GM12891 (cell line): ENCODE results near the gene TPK1.

ENCODE experiments used
- DNase-seq: peaks from one replicate; pipeline ENCODE4 v3.0.0; 2011; ENCODE audit warnings: low spot score; ENCODE audit not compliant: insufficient read length
- FAIRE-seq: peaks from 2 replicates; lab custom pipeline; 2011; peaks lifted over from hg19 to GRCh38; lab: Jason Lieb, UNC
- PAX5 ChIP-seq: IDR thresholded peaks from 2 replicates; pipeline ENCODE4 v1.6.1; 2011; ENCODE audit warnings: low read length, moderate library complexity, mild to moderate bottlenecking; ENCODE audit not compliant: insufficient read depth, severe bottlenecking
- POLR2A ChIP-seq: IDR thresholded peaks from 2 replicates; pipeline ENCODE4 v1.6.1; 2011; ENCODE audit warnings: low read depth, low read length, control low read depth
- POLR2AphosphoS5 ChIP-seq: IDR thresholded peaks from 2 replicates; pipeline ENCODE4 v1.6.1; 2011; ENCODE audit warnings: low read depth, low read length, control low read depth
- POU2F2 ChIP-seq: IDR thresholded peaks from 2 replicates; pipeline ENCODE4 v1.6.1; 2011; ENCODE audit warnings: low read depth, mild to moderate bottlenecking, control low read depth, low read length, moderate library complexity
- SPI1 ChIP-seq: IDR thresholded peaks from 2 replicates; pipeline ENCODE4 v1.6.1; 2011; ENCODE audit warnings: low read depth, low read length, control low read depth
- TAF1 ChIP-seq: IDR thresholded peaks from 2 replicates; pipeline ENCODE4 v1.6.1; 2011; ENCODE audit warnings: low read depth, low read length, control low read depth

The TPK1 gene

GRCh38 chr7:144524271-144524670 is 311.6 kb downstream of the TPK1 start:
- FAIRE-seq: no peak
- DNase-seq: no peak
- TF ChIP-seq POLR2A: no peak
- TF ChIP-seq POLR2AphosphoS5: no peak
- no peak for TF ChIP-seq PAX5
- TF ChIP-seq POU2F2: no peak

DNA sequence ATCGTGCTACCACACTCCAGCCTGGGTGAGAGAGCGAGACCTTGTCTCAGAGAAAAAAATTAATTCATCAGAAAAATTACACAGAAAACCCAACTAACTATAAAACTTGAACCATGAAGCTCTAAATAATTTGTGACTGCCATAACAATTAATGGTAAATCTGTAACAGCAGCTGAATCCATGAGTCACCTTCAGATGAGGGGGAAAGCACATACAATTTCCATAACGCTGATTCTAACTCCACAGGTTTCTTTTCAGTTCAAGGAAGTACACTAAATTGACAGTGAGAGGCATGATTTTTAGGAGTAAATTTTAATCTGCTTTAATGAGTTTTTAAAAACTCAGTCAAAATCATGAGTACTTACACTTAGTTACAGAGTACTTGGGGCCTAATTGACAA is 312.2 kb downstream of the TPK1 start:
- TF ChIP-seq POU2F2 (no peak), TAF1 (no peak), POLR2AphosphoS5 (no peak), POLR2A (no peak), SPI1 (no peak), PAX5 (no peak)
- FAIRE-seq: no peak
- DNase-seq: no peak

- FAIRE-seq: no peak
- DNase-seq: no peak
- no peak for TF ChIP-seq POU2F2
- TF ChIP-seq SPI1: no peak
- no peak for TF ChIP-seq PAX5
- TF ChIP-seq TAF1: no peak
- TF ChIP-seq POLR2A: no peak
- no peak for TF ChIP-seq POLR2AphosphoS5
Measured at GRCh38 chr7:144519925-144520324, 315.9 kb downstream of the TPK1 start.

GRCh38 chr7:144518360-144518759 is 317.5 kb downstream of the TPK1 start:
- no peak for TF ChIP-seq SPI1
- no peak for TF ChIP-seq PAX5
- TF ChIP-seq POU2F2: no peak
- no peak for FAIRE-seq

GRCh38 chr7:144517749-144518148 is 318.1 kb downstream of the TPK1 start:
- peak; percentile 48 for FAIRE-seq
- DNase-seq: no peak
- TF ChIP-seq POU2F2 (no peak), TAF1 (no peak), POLR2AphosphoS5 (no peak), POLR2A (no peak), PAX5 (no peak)

More at GRCh38 chr7:144518360-144518759, 317.5 kb downstream of the TPK1 start:
- DNase-seq: no peak

GRCh38 chr7:144516729-144517525 is 318.9 kb downstream of the TPK1 start:
- no peak for DNase-seq
- FAIRE-seq: no peak
- TF ChIP-seq PAX5: no peak
- TF ChIP-seq SPI1: no peak
- no peak for TF ChIP-seq POLR2AphosphoS5
- no peak for TF ChIP-seq POU2F2

GRCh38 chr7:144513334-144513733 is 322.5 kb downstream of the TPK1 start:
- DNase-seq: no peak
- peak; percentile 63 for FAIRE-seq
- TF ChIP-seq PAX5: no peak
- TF ChIP-seq POU2F2: no peak
- no peak for TF ChIP-seq TAF1
- no peak for TF ChIP-seq SPI1
- no peak for TF ChIP-seq POLR2AphosphoS5
- TF ChIP-seq POLR2A: no peak

DNA sequence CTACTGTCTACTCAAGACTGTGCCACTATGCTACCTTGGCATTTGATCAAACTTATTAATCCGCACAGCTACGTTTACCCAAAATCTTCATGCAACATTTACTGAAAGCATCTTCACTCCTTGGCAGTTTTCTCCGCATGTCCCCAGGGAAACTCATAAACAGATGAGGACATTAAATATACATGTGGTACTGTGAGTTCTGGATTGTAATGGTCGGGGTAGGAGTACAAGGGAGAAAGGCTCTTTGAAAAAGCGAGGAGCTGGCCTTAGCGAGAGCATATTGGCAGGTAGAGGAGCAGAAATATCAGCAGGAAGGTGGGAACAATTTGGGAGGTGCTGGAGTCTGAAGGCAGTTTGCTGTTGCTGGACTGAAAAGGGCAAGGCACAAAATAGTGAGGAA is 325.2 kb downstream of the TPK1 start:
- DNase-seq (no peak), FAIRE-seq (peak; percentile 52)
- no peak for TF ChIP-seq POLR2A
- no peak for TF ChIP-seq POU2F2
- no peak for TF ChIP-seq TAF1
- TF ChIP-seq SPI1: no peak
- no peak for TF ChIP-seq PAX5
- no peak for TF ChIP-seq POLR2AphosphoS5

DNA sequence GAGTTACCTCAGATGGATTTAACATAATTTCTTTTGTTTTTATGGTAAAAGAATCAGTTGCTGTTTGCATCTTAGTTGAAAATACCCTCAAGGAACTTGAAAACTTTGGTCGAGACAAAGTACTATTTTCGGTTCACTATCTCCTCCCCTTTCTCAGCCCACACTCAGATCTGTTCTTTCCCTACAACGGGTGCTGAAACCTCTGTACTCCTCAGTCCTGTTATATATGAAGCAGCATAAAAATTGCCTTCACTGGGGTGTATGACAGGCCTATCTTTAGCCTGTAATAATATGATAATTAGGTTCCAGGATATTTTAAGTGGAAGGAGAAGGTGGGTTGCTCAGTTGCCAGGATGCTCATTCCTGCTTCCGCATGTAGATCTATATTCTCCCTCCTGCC is 327.2 kb downstream of the TPK1 start:
- peak; percentile 50 for FAIRE-seq
- DNase-seq: no peak
- TF ChIP-seq TAF1: no peak
- TF ChIP-seq POLR2AphosphoS5: no peak
- no peak for TF ChIP-seq SPI1
- no peak for TF ChIP-seq PAX5
- TF ChIP-seq POLR2A: no peak
- no peak for TF ChIP-seq POU2F2

- TF ChIP-seq POU2F2: no peak
- DNase-seq (no peak), FAIRE-seq (no peak)
Measured at GRCh38 chr7:144503215-144503614, 332.6 kb downstream of the TPK1 start.

DNA sequence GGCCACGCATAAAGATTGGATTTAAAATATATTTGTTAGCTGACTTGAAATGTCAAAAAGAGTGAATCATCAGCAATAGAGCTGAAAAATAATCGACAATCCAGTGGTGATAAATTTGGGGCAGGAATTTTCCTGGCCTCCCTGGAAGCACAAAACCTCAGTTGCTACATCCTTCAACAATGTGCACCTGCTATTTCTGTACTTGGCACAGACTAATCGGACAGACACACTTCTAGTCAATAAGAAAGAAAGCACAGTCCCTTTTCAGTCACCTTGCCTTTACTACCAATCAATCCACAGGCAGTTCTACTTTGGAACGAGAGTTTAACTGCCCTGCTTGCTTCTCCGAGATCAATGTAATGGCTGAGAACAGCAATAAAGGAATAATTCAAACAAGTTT is 335.6 kb downstream of the TPK1 start:
- no peak for TF ChIP-seq POLR2AphosphoS5
- TF ChIP-seq POLR2A: no peak
- no peak for TF ChIP-seq SPI1
- TF ChIP-seq TAF1: no peak
- no peak for TF ChIP-seq PAX5
- no peak for TF ChIP-seq POU2F2
- FAIRE-seq: no peak
- DNase-seq: no peak
